H1 (cell line): ENCODE results near the gene JMJD7. TPM values are rescaled to one million over a fixed set of nuclear protein-coding genes. Genes with fewer than 3 reads are reported as not detected.

ENCODE experiments used
- CTCF ChIA-PET: fragments of 300-600 bp; sonication (Branson Sonifier 250); formaldehyde crosslinking; loops from one replicate; lab custom pipeline; 2021; ENCODE audit not compliant: partially characterized antibody; lab: Charles Lee
- POLR2A ChIA-PET: fragments of 300-600 bp; sonication (Branson Sonifier 250); formaldehyde crosslinking; loops from one replicate; lab custom pipeline; 2021; ENCODE audit warnings: inconsistent platforms; ENCODE audit not compliant: partially characterized antibody; lab: Charles Lee
- DNase-seq, 2 experiments: peaks; one replicate each; pipeline versions ENCODE4 v3.0.0 to v3.0.0-alpha.2; 2010 to 2022; ENCODE audit warnings: low spot score in 2 of 2, low read depth in 1 of 2, mixed read lengths in 1 of 2
- FAIRE-seq: peaks from 2 replicates; lab custom pipeline; 2011; peaks lifted over from hg19 to GRCh38; lab: Jason Lieb, UNC
- H2AFZ ChIP-seq: 2 replicates; pipeline ENCODE4 v1.8.1; 2012; ENCODE audit warnings: low read length, inconsistent platforms
- H2AK5ac ChIP-seq: 2 replicates; pipeline ENCODE4 v1.6.1; 2013; ENCODE audit warnings: low read depth, low read length
- H2BK120ac ChIP-seq: replicated peaks from 2 replicates; pipeline ENCODE3; 2013; ENCODE audit warnings: low read depth, low read length, inconsistent platforms
- H2BK12ac ChIP-seq: 2 replicates; pipeline ENCODE4 v1.6.1; 2013; ENCODE audit warnings: low read depth, low read length
- H2BK15ac ChIP-seq: 2 replicates; pipeline ENCODE4 v1.6.1; 2013; ENCODE audit warnings: low read length
- H2BK20ac ChIP-seq: 2 replicates; pipeline ENCODE4 v1.6.1; 2013; ENCODE audit warnings: low read length
- H2BK5ac ChIP-seq: 2 replicates; pipeline ENCODE4 v1.6.1; 2013; ENCODE audit warnings: low read depth, low read length
- H3K14ac ChIP-seq: 2 replicates; pipeline ENCODE4 v1.6.1; 2013; ENCODE audit warnings: inconsistent platforms; ENCODE audit not compliant: insufficient read length
- H3K18ac ChIP-seq: 2 replicates; pipeline ENCODE4 v1.6.1; 2013; ENCODE audit warnings: low read length; ENCODE audit errors: extremely low read depth
- H3K23ac ChIP-seq: 2 replicates; pipeline ENCODE4 v1.6.1; 2013; ENCODE audit warnings: inconsistent platforms; ENCODE audit not compliant: insufficient read length
- H3K23me2 ChIP-seq: 2 replicates; pipeline ENCODE4 v1.6.1; 2013; ENCODE audit warnings: low read depth, low read length
- H3K27ac ChIP-seq: 2 replicates; pipeline ENCODE4 v1.6.1; 2011; ENCODE audit warnings: low read depth, low read length, inconsistent platforms
- H3K27me3 ChIP-seq, 4 experiments: replicated peaks in 1 of 4; 1 replicate in 1 of 4; 2 replicates in 3 of 4; pipeline versions ENCODE4 v1.6.1 to v1.8.1; 2011 to 2013; ENCODE audit warnings: low read length in 3 of 4, mild to moderate bottlenecking in 3 of 4, inconsistent platforms in 2 of 4, mixed read lengths in 2 of 4, moderate library complexity in 1 of 4; ENCODE audit not compliant: control insufficient read depth in 3 of 4, insufficient read depth in 3 of 4; ENCODE audit errors: extremely low read depth in 1 of 4
- H3K36me3 ChIP-seq, 4 experiments: 2 replicates each; pipeline versions ENCODE4 v1.6.1 to v1.8.1; 2011 to 2013; ENCODE audit warnings: mild to moderate bottlenecking in 4 of 4, low read length in 3 of 4, moderate library complexity in 2 of 4, control low read depth in 1 of 4, inconsistent platforms in 1 of 4; ENCODE audit not compliant: insufficient read depth in 4 of 4, control insufficient read depth in 2 of 4
- H3K4ac ChIP-seq: replicated peaks from 2 replicates; pipeline ENCODE3; 2013; ENCODE audit warnings: low read length, low read depth, mixed read lengths, inconsistent platforms; ENCODE audit not compliant: insufficient read length
- H3K4me1 ChIP-seq, 4 experiments: replicated peaks in 1 of 4; 1 replicate in 1 of 4; 2 replicates in 3 of 4; pipeline versions ENCODE4 v1.6.1 to v1.8.1; 2011 to 2013; ENCODE audit warnings: low read length in 3 of 4, inconsistent platforms in 2 of 4, mixed read lengths in 1 of 4; ENCODE audit not compliant: insufficient read depth in 4 of 4, control insufficient read depth in 3 of 4
- H3K4me2 ChIP-seq, 2 experiments: 2 replicates each; pipeline versions ENCODE4 v1.6.1 to v1.8.1; 2011 to 2013; ENCODE audit warnings: low read depth in 2 of 2, low read length in 2 of 2, control low read depth in 1 of 2, inconsistent platforms in 1 of 2, mild to moderate bottlenecking in 1 of 2; ENCODE audit not compliant: insufficient read depth in 1 of 2
- H3K4me3 ChIP-seq, 4 experiments: fragments of 200-600, 300-600 bp in 1 of 4; sonication (generic), shearing (Covaris generic), sonication (Bioruptor Twin) in 1 of 4; 2 replicates each; pipeline versions ENCODE4 v1.5.1 to v1.8.1; 2011 to 2016; ENCODE audit warnings: low read length in 4 of 4, low read depth in 3 of 4, control low read depth in 2 of 4, inconsistent platforms in 2 of 4, mild to moderate bottlenecking in 2 of 4, mixed read lengths in 1 of 4, moderate library complexity in 1 of 4; ENCODE audit not compliant: insufficient read depth in 2 of 4; ENCODE audit errors: extremely low read depth in 1 of 4
- H3K56ac ChIP-seq: replicated peaks from 2 replicates; pipeline ENCODE3; 2013; ENCODE audit warnings: low read depth, mild to moderate bottlenecking, mixed read lengths, low read length, inconsistent platforms; ENCODE audit not compliant: insufficient read length
- H3K79me1 ChIP-seq: 2 replicates; pipeline ENCODE4 v1.6.1; 2013; ENCODE audit warnings: low read depth, low read length, control low read depth
- H3K79me2 ChIP-seq, 2 experiments: 2 replicates each; pipeline versions ENCODE4 v1.6.1 to v1.8.1; 2012 to 2013; ENCODE audit warnings: low read length in 2 of 2, mild to moderate bottlenecking in 2 of 2, inconsistent platforms in 1 of 2; ENCODE audit not compliant: insufficient read depth in 2 of 2, control insufficient read depth in 1 of 2
- H3K9ac ChIP-seq, 4 experiments: replicated peaks in 1 of 4; 1 replicate in 1 of 4; 2 replicates in 3 of 4; pipeline versions ENCODE4 v1.6.1 to v1.8.1; 2011 to 2013; ENCODE audit warnings: low read depth in 3 of 4, low read length in 3 of 4, control low read depth in 2 of 4, mild to moderate bottlenecking in 2 of 4, moderate library complexity in 2 of 4, inconsistent platforms in 1 of 4; ENCODE audit errors: extremely low read depth in 1 of 4
- H3K9me3 ChIP-seq, 2 experiments: 2 replicates each; pipeline versions ENCODE4 v1.6.1 to v1.8.1; 2012 to 2013; ENCODE audit warnings: mild to moderate bottlenecking in 2 of 2, moderate library complexity in 2 of 2, control low read depth in 1 of 2, inconsistent platforms in 1 of 2, low read depth in 1 of 2, low read length in 1 of 2, mixed read lengths in 1 of 2; ENCODE audit not compliant: insufficient read depth in 2 of 2
- H4K20me1 ChIP-seq, 2 experiments: replicated peaks in 1 of 2; 2 replicates each; pipeline versions ENCODE3 to v1.8.1; 2011 to 2013; ENCODE audit warnings: inconsistent platforms in 2 of 2, low read length in 2 of 2, mild to moderate bottlenecking in 1 of 2; ENCODE audit not compliant: insufficient read depth in 2 of 2, control insufficient read depth in 1 of 2
- H4K5ac ChIP-seq: 2 replicates; pipeline ENCODE4 v1.6.1; 2013; ENCODE audit warnings: low read length, low read depth, mixed read lengths, inconsistent platforms; ENCODE audit not compliant: insufficient read length
- H4K8ac ChIP-seq: 2 replicates; pipeline ENCODE4 v1.8.0; 2013; ENCODE audit warnings: mild to moderate bottlenecking, moderate library complexity, low read length, inconsistent platforms; ENCODE audit not compliant: insufficient read depth; ENCODE audit errors: extremely low read depth
- H4K91ac ChIP-seq: replicated peaks from 2 replicates; pipeline ENCODE3; 2013; ENCODE audit warnings: low read length, mixed read lengths, inconsistent platforms; ENCODE audit not compliant: insufficient read length
- ATF3 ChIP-seq: IDR thresholded peaks from 2 replicates; pipeline ENCODE4 v1.6.1; 2011; ENCODE audit warnings: low read depth, mild to moderate bottlenecking, low read length; ENCODE audit not compliant: insufficient read depth
- CREB1 ChIP-seq: IDR thresholded peaks from 2 replicates; pipeline ENCODE4 v1.6.1; 2012; ENCODE audit warnings: inconsistent platforms
- EP300 ChIP-seq, 2 experiments: IDR thresholded peaks; 1 replicate in 1 of 2; 2 replicates in 1 of 2; pipeline ENCODE4 v1.6.1; 2011 to 2012; ENCODE audit warnings: low read depth in 2 of 2, low read length in 2 of 2, mild to moderate bottlenecking in 2 of 2, borderline replicate concordance in 1 of 2, inconsistent platforms in 1 of 2, moderate library complexity in 1 of 2
- HDAC2 ChIP-seq, 2 experiments: fragments of 300-600 bp in 1 of 2; sonication (generic) in 1 of 2; IDR thresholded peaks; 2 replicates each; pipeline ENCODE4 v1.6.1; 2011 to 2012; ENCODE audit warnings: low read depth in 2 of 2, low read length in 2 of 2, mild to moderate bottlenecking in 2 of 2, moderate library complexity in 2 of 2, borderline replicate concordance in 1 of 2, inconsistent platforms in 1 of 2
- KDM1A ChIP-seq: fragments of 200-600, 300-600 bp; sonication (generic); IDR thresholded peaks from 2 replicates; pipeline ENCODE4 v1.7.1; 2016; ENCODE audit warnings: mild to moderate bottlenecking, low read length, borderline replicate concordance
- RBBP5 ChIP-seq: IDR thresholded peaks from 2 replicates; pipeline ENCODE4 v1.7.1; 2012; ENCODE audit warnings: low read depth, mild to moderate bottlenecking, inconsistent platforms, low read length, moderate library complexity, borderline replicate concordance
- SP4 ChIP-seq: IDR thresholded peaks from 2 replicates; pipeline ENCODE4 v1.6.1; 2012; ENCODE audit warnings: low read length, inconsistent platforms
- WGBS, 2 experiments: shearing (Covaris generic) in 1 of 2; methylation state at CpG; one replicate each; pipeline versions ENCODE4 v1.1.6 to v1.1.7; 2013 to 2015; ENCODE audit warnings: low lambda C conversion rate in 2 of 2, mixed read lengths in 2 of 2, inconsistent platforms in 1 of 2, low coverage in 1 of 2, missing lambda C conversion rate in 1 of 2; ENCODE audit not compliant: insufficient replicate concordance in 2 of 2, insufficient coverage in 1 of 2, insufficient read length in 1 of 2; ENCODE audit errors: extremely low coverage in 1 of 2, missing lambda C conversion rate in 1 of 2; 5-methylcytosine and 5-hydroxymethylcytosine counted together
- polyA plus RNA-seq, 7 experiments: library from polyadenylated mRNA; depleted of rRNA in 3 of 7; stranded (reverse) in 5 of 7; unstranded in 2 of 7; fragments of >200 nt in 5 of 7; fragments of 200-250 nt in 2 of 7; gene quantifications; 1 replicate in 5 of 7; 2 replicates in 1 of 7; 4 replicates in 1 of 7; pipeline versions ENCODE4 v1.2.1 to v1.2.3, GENCODE V29; 2011 to 2013; ENCODE audit warnings: missing spikeins in 2 of 7, mixed read lengths in 2 of 7
- total RNA-seq: library from RNA; stranded (reverse); fragmentation: NEBNext Ultra II Directional; extraction: Animal tissue kit (Norgen Biotek cat#: 25700); gene quantifications from 2 replicates; pipeline ENCODE4 v1.2.1, GENCODE V29; 2021

Gene JMJD7
- total and polyA plus RNA-seq, 2 of the 8 experiments (the other 6 are each of a cell fraction or from before 2014, with no cell fraction given), result 15.0 to 20.0 TPM

GRCh38 chr15:41848631-41849030 is 20.7 kb downstream of the JMJD7 start:
- TF ChIP-seq EP300 (IDR thresholded peaks at IDR 0.05; ENCODE audit: borderline replicate concordance in 1 of 2, low read depth in 2 of 2, low read length in 2 of 2) (no peak), HDAC2 (IDR thresholded peaks at IDR 0.05; ENCODE audit: borderline replicate concordance in 1 of 2, low read depth in 2 of 2, low read length in 2 of 2) (no peak), KDM1A (no peak), CREB1 (no peak), SP4 (no peak), RBBP5 (no peak), ATF3 (no peak)
- H4K91ac ChIP-seq, result no peak overlapping the region
- no peaks in the 10 kb centered on the region for H4K20me1 ChIP-seq
- H3K4me2 ChIP-seq, result no peak overlapping the region
- no peak overlapping the region for H2AFZ ChIP-seq
- peaks cover 0 to 7% (median 2%) of the 10 kb centered on the region in 4 experiments; a peak in 3 of 8 replicates for H3K36me3 ChIP-seq
- H2BK5ac ChIP-seq, result no peak overlapping the region
- no peak overlapping the region for H4K5ac ChIP-seq
- POLR2A ChIA-PET, result interaction anchor here (0.6 to 7.2 kb wide), 2 partner anchors 8 to 327 kb away, joined by 3 to 45 read pairs; partner anchors contain the start of gene PLA2G4B
- no peak overlapping the region for H3K9ac ChIP-seq
- H3K56ac ChIP-seq, result no peak overlapping the region
- no peak for FAIRE-seq
- no peak for DNase-seq
- no peaks in the 10 kb centered on the region; a peak in 2 of 7 replicates for H3K4me1 ChIP-seq
- H3K18ac ChIP-seq, result no peak overlapping the region
- H3K9me3 ChIP-seq, result no peaks in the 10 kb centered on the region
- H3K4ac ChIP-seq, result no peak overlapping the region
- no peak overlapping the region for H2BK120ac ChIP-seq
- no peak overlapping the region for H2BK15ac ChIP-seq
- H2AK5ac ChIP-seq, result no peak overlapping the region
- no peak overlapping the region for H3K27ac ChIP-seq
- no peak overlapping the region for H2BK12ac ChIP-seq
- CTCF ChIA-PET, result interaction anchor here (0.5 to 6.7 kb wide), 2 partner anchors 17 to 192 kb away, joined by 3 to 30 read pairs; no protein-coding TSS in a partner anchor
- no peak overlapping the region for H3K4me3 ChIP-seq
- 0 out of 2 replicates have a peak, but pooled peaks cover 2% of the 10 kb centered on the region for H3K23me2 ChIP-seq
- no peak overlapping the region for H4K8ac ChIP-seq
- H3K23ac ChIP-seq, result no peak overlapping the region
- WGBS, 2 experiments, result 90% methylated on average over 10 of the region's 10 CpGs; no CpG with 5 or more reads in 1 of the 2 experiments
- H3K27me3 ChIP-seq, result no peaks in the 10 kb centered on the region
- H3K14ac ChIP-seq, result no peak overlapping the region
- no peaks in the 10 kb centered on the region for H3K79me1 ChIP-seq
- no peaks in the 10 kb centered on the region for H3K79me2 ChIP-seq
- no peak overlapping the region for H2BK20ac ChIP-seq
